ENCODE data around the gene AARSD1. TPM values are rescaled to one million over a fixed set of nuclear protein-coding genes. Genes with fewer than 3 reads are reported as not detected.

Gene AARSD1, protein sequence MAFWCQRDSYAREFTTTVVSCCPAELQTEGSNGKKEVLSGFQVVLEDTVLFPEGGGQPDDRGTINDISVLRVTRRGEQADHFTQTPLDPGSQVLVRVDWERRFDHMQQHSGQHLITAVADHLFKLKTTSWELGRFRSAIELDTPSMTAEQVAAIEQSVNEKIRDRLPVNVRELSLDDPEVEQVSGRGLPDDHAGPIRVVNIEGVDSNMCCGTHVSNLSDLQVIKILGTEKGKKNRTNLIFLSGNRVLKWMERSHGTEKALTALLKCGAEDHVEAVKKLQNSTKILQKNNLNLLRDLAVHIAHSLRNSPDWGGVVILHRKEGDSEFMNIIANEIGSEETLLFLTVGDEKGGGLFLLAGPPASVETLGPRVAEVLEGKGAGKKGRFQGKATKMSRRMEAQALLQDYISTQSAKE
- 45.7 to 63.2 TPM (median 55.6 TPM) in 5 replicates for total RNA-seq (2022; extraction: Qiagen RNA extraction; ENCODE audit: low read depth)

DNA sequence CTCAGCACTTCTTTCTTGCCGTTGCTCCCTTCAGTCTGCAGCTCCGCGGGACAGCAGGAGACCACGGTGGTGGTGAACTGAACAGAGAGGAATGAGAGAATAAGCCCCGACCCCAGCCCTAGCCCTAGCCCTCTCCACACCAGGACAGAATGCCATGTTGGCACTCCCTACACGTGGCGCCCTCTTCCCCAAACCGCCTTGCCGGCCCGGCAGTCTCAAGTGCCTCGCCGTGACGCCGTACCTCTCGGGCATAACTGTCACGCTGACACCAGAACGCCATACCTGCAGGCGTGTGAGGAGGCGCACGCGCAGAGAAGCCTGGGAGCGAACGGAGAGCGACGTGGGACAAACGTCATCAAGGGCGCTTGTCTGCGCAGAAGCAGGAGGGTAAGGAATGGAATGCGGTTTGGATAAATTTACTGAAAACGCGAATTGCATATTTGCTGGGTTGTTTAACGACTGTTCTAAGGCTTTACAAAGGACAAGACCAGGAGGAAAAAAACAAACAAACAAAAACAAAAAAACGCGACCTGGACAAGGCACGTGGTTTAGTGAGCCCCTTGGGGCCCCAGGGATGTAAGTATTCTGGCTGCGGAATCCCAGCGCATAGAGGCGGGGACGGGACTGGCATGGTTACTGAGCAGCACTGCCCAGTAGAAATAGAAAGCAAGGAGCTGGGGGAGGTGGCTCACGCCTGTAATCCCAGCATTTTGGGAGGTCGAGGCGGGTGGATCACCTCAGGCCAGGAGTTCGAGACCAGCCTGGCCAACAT lies at the start of gene AARSD1:
AARSD1 (minus strand) TSS at position 294 of the 772 bp plus-strand sequence; CDS start at position 280, 14 bp downstream.

DNA sequence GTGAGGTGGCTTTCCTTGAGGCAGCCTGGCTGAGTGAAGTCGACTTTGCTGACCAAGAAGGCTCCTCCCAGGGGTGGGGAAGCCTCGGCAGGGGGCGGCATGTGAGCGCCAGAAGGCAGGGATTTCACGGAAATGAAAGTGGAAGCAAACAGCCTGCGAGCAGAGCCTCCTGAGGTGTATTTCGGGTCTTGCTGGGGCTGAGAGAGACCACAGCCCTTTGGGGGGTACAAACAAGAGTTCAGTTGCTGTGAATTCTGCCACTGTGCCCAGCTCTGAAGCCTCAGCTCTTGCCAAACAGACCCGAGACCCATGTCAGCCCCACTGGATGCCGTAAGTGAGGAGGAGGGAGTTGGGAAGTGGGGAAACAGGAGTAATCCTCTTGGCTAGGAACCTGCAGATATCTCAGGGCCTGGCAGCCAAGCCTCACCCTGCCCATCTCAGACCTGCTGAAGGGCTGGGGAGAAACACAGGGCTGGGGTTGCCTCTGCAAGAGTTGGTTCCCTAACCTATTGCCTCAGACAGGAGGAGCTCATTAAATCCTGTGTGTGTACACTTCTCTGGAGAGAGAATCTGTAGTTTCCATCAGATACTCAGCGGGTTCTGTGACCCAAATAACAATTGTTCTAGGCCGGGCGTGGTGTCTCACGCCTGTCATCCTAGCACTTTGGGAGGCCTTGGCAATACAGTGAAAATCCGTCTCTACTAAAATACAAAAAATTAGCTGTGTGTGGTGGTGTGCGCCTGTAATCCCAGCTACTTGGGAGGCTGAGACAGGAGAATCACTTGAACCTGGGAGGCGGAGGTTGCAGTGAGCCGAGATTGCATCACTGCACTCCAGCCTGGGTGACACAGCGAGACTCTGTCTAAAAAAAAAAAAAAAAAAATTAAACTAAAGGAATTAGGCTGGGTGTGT lies 42.6 kb upstream of the AARSD1 start, which contains the start of gene IFI35:
IFI35 (plus strand) TSS at position 146 of the 913 bp plus-strand sequence; CDS start at position 310, 164 bp downstream.

DNA sequence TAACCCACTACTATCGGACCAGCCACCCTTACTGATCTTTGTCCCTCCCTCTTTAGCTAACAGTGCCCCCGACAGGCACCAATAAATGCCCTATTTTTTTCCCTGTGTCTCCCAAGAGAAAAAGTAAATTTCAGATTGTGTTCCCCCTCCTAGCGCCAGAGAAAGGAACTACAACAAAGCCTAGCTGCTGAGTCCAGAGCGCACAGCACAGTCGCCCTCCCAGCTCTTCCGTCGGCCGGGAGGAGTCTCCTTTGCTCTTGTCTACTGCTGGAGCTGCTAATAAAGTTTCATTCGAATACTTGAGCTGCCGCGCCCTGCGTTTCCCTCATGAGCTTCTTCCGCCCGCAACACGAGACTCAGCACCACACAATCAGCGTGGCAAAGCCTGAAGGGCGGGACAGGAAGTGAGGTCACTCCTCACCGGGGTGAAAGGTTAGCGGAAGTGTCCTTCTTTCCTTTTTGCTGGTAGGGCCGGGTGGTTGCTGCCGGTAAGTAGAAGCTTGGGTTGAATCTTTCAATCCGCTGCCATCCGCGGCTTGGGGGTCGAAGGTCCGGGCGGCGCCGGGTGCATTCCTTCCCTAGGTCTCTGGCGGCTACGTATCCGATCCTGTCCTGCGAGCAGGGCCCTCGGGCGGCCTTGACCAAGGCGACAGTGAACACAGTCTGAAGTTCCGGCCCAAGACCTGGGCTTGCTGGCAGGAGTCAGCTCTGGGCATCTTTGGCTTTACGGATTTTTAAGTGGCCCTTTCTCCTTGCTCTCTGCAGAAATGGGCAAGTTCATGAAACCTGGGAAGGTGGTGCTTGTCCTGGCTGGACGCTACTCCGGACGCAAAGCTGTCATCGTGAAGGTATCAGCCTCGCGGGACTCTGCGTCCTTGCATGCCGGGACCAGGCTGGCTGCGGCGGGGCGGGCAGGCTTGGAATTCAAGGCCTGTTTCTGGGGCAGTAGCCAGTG lies 34.0 kb upstream of the AARSD1 start, which contains the start of gene RPL27:
RPL27 (plus strand) TSS at position 436 of the 955 bp plus-strand sequence; CDS start at position 768, 332 bp downstream.

DNA sequence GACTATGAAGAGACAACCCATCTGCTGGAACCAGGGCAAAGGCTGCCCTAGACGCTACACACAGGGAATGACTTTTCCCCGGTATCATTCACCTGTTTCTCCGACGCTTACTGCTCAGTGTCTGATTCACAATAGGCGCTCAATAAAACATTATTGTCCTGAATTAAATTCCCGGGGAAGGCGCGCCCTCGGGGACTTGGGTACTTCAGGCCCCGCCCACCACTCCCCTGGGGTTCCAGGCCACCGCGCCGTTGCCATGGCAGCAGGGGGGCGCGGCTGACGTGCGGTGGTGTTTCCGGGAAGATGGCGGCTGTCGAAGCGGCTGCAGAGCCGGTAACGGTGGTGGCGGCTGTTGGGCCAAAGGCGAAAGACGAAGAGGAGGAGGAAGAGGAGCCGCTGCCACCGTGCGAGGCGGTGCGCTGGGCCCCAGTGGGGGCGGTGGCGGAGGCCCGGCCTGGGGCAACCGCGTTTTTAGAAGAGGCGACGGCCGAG lies 16.1 kb upstream of the AARSD1 start, which contains the start of gene RUNDC1:
RUNDC1 (plus strand) TSS at position 292 of the 492 bp plus-strand sequence; CDS start at position 304, 12 bp downstream.

DNA sequence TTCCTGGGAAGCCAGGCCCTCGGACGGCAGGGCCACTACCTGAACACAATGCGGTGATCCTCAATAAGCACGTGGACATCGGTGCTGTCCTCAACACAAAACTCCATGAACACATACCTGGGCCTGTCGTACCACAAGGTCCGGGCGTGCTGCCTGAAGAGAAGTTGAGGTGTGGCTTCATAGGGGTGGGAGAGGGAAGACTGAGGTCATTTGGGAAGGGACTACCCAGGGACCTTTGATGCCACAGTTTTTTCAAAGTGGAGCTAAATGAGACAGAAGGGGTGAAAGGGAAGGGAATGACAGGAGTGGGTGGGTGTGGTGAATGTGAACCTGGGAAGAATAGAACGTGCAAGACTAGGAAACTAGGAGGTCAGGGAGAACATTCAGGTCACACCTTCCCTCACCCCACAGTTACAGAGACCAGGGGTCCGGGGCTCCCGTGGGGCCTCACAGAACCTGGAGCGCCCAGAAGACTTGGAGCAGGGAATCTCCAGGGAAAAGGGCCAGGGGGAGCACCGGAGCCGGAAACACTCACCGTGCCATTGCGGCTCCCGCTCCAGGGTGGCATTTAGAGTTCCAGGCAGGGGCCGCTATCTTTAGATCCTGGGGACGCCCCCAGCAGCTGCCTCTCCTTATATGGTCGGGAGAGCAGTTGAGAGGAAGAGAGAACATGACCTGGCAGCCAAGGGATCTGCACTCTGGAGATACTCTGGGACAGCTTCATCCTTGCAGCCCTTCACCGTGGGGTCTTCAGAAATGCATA lies 15.4 kb upstream of the AARSD1 start, which contains the start of gene PTGES3L:
PTGES3L (minus strand) TSS at position 570 of the 763 bp plus-strand sequence; CDS start at position 543, 27 bp downstream.

Other genes with a start within 250 kb of the AARSD1 start
- gene EZH1, start 219.4 kb downstream of the AARSD1 start, total RNA-seq (2022; extraction: Qiagen RNA extraction; ENCODE audit: low read depth) = 8.4 to 12.4 TPM (median 11.1 TPM) in 5 replicates
- 0.69 to 1.2 TPM (median 0.85 TPM) in 5 replicates for gene RAMP2, start 203.2 kb downstream of the AARSD1 start, total RNA-seq (2022; extraction: Qiagen RNA extraction; ENCODE audit: low read depth)
- gene VPS25, start 191.0 kb downstream of the AARSD1 start, total RNA-seq (2022; extraction: Qiagen RNA extraction; ENCODE audit: low read depth) = 124 to 130 TPM (median 127 TPM) in 5 replicates
- gene WNK4, start 183.8 kb downstream of the AARSD1 start, total RNA-seq (2022; extraction: Qiagen RNA extraction; ENCODE audit: low read depth) = 0.56 to 2.4 TPM (median 1.6 TPM) in 5 replicates
- 118 to 145 TPM (median 129 TPM) in 5 replicates for gene COA3, start 165.8 kb downstream of the AARSD1 start, total RNA-seq (2022; extraction: Qiagen RNA extraction; ENCODE audit: low read depth)
- gene CNTD1, start 165.6 kb downstream of the AARSD1 start, total RNA-seq (2022; extraction: Qiagen RNA extraction; ENCODE audit: low read depth) = 0.05 to 0.28 TPM (median 0.05 TPM) in 4 of 5 replicates, not detected in the other
- 77.4 to 103 TPM (median 83.0 TPM) in 5 replicates for gene BECN1, start 140.2 kb downstream of the AARSD1 start, total RNA-seq (2022; extraction: Qiagen RNA extraction; ENCODE audit: low read depth)
- 239 to 264 TPM (median 256 TPM) in 5 replicates for gene PSME3, start 131.1 kb downstream of the AARSD1 start, total RNA-seq (2022; extraction: Qiagen RNA extraction; ENCODE audit: low read depth)
- 1.9 to 3.0 TPM (median 2.2 TPM) in 5 replicates for gene AOC2, start 119.9 kb downstream of the AARSD1 start, total RNA-seq (2022; extraction: Qiagen RNA extraction; ENCODE audit: low read depth)
- gene AOC3, start 113.3 kb downstream of the AARSD1 start, total RNA-seq (2022; extraction: Qiagen RNA extraction; ENCODE audit: low read depth) = 0.99 to 2.0 TPM (median 1.5 TPM) in 5 replicates
- gene G6PC1, start 63.7 kb downstream of the AARSD1 start, total RNA-seq (2022; extraction: Qiagen RNA extraction; ENCODE audit: low read depth) = not detected in 5 replicates
- gene PTGES3L, start 15.6 kb upstream of the AARSD1 start, total RNA-seq (2022; extraction: Qiagen RNA extraction; ENCODE audit: low read depth) = 0.84 to 1.5 TPM (median 0.89 TPM) in 5 replicates
- gene RUNDC1, start 16.1 kb upstream of the AARSD1 start, total RNA-seq (2022; extraction: Qiagen RNA extraction; ENCODE audit: low read depth) = 21.4 to 22.5 TPM (median 21.9 TPM) in 5 replicates
- gene RPL27, start 34.0 kb upstream of the AARSD1 start, total RNA-seq (2022; extraction: Qiagen RNA extraction; ENCODE audit: low read depth) = 2,855 to 3,764 TPM (median 2,988 TPM) in 5 replicates
- gene IFI35, start 42.3 kb upstream of the AARSD1 start, total RNA-seq (2022; extraction: Qiagen RNA extraction; ENCODE audit: low read depth) = 16.9 to 21.8 TPM (median 17.9 TPM) in 5 replicates
- 214 to 226 TPM (median 218 TPM) in 5 replicates for gene VAT1, start 57.9 kb upstream of the AARSD1 start, total RNA-seq (2022; extraction: Qiagen RNA extraction; ENCODE audit: low read depth)
- gene RND2, start 60.8 kb upstream of the AARSD1 start, total RNA-seq (2022; extraction: Qiagen RNA extraction; ENCODE audit: low read depth) = 0.10 to 0.16 TPM (median 0.12 TPM) in 5 replicates
- gene BRCA1, start 160.9 kb upstream of the AARSD1 start, total RNA-seq (2022; extraction: Qiagen RNA extraction; ENCODE audit: low read depth) = 23.8 to 30.9 TPM (median 30.3 TPM) in 5 replicates
- gene NBR1, start 206.8 kb upstream of the AARSD1 start, total RNA-seq (2022; extraction: Qiagen RNA extraction; ENCODE audit: low read depth) = 38.9 to 52.0 TPM (median 47.8 TPM) in 5 replicates
- 1.0 to 1.6 TPM (median 1.4 TPM) in 5 replicates for gene TMEM106A, start 247.4 kb upstream of the AARSD1 start, total RNA-seq (2022; extraction: Qiagen RNA extraction; ENCODE audit: low read depth)